GM20000 (cell line): ENCODE data around the gene SLC4A8.

ENCODE experiments used
- DNase-seq: peaks from one replicate; pipeline ENCODE4 v3.0.0; 2012; ENCODE audit warnings: low spot score
- TF ChIP-seq, protein P1 (sequence below): IDR thresholded peaks from 2 replicates; pipeline ENCODE4 v1.5.1; 2012; ENCODE audit warnings: mild to moderate bottlenecking, control low read depth; ENCODE audit errors: extremely low read depth, missing control alignments

Gene SLC4A8

DNA sequence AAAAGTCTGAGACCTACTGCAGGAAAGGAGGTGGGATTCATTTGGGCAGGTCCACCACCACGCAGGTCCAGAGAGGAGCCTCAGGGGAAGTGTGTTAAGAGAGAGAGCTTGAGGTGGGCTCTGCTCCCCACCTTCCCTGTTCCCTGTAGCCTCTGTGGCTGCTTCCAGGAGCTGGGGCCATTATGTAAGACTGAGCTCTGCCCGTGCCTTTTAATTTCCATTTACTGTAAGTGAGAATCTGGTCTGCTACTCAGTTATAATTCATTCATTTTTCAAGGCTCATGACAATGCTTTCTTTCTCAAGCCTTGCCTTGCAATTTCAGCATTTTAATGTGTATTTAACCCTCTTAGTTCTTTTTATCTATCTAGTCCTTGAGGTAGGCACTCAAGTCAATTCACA is 8.3 kb downstream of the SLC4A8 start:
- no peak for DNase-seq
- TF ChIP-seq, protein P1, sequence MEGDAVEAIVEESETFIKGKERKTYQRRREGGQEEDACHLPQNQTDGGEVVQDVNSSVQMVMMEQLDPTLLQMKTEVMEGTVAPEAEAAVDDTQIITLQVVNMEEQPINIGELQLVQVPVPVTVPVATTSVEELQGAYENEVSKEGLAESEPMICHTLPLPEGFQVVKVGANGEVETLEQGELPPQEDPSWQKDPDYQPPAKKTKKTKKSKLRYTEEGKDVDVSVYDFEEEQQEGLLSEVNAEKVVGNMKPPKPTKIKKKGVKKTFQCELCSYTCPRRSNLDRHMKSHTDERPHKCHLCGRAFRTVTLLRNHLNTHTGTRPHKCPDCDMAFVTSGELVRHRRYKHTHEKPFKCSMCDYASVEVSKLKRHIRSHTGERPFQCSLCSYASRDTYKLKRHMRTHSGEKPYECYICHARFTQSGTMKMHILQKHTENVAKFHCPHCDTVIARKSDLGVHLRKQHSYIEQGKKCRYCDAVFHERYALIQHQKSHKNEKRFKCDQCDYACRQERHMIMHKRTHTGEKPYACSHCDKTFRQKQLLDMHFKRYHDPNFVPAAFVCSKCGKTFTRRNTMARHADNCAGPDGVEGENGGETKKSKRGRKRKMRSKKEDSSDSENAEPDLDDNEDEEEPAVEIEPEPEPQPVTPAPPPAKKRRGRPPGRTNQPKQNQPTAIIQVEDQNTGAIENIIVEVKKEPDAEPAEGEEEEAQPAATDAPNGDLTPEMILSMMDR = no peak

- no peak for DNase-seq
- TF ChIP-seq, protein P1 = no peak
Measured at GRCh38 chr12:51434305-51434704, 9.7 kb downstream of the SLC4A8 start.

DNA sequence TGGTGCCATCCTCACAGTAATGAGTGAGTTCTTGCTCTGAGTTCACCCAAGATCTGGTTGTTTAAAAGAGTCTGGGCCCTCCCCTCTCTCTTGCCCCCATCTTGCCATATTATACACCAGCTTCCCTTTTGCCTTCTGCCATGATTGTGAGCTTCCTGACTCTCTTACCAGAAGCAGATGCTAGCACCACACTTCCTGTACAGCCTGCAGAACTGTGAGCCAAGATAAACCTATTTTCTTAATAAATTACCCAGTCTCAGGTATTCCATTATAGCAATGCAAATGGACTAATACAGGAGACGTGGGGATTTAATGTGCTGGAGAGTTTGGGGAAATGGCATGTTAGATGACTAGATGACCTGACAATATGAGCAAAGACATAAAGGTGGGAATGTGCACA is 12.8 kb downstream of the SLC4A8 start:
- no peak for DNase-seq
- TF ChIP-seq, protein P1 = no peak

- no peak for DNase-seq
- TF ChIP-seq, protein P1 = no peak
Measured at GRCh38 chr12:51439330-51439729, 14.7 kb downstream of the SLC4A8 start.

GRCh38 chr12:51441583-51441982 is 17.0 kb downstream of the SLC4A8 start:
- TF ChIP-seq, protein P1 = no peak
- no peak for DNase-seq

- TF ChIP-seq, protein P1 = no peak
- no peak for DNase-seq
Measured at GRCh38 chr12:51442324-51442723, 17.7 kb downstream of the SLC4A8 start.

GRCh38 chr12:51443573-51443972 is 18.9 kb downstream of the SLC4A8 start:
- no peak for DNase-seq

More at GRCh38 chr12:51443573-51443972, 18.9 kb downstream of the SLC4A8 start:
- TF ChIP-seq, protein P1 = no peak
